Osteocyte (in vitro differentiated cells): ENCODE measurements around the gene PHF21B. TPM values are rescaled to one million over a fixed set of nuclear protein-coding genes. Genes with fewer than 3 reads are reported as not detected.
"Not testable (repeated sequence)": the region's sequence is repeated elsewhere in the genome, so short reads cannot be mapped to it uniquely, and the experiment has no call there.

Source experiments
- DNase-seq: peaks from one replicate; pipeline ENCODE4 v3.0.0; 2021; ENCODE audit warnings: mixed read lengths; ENCODE audit not compliant: unreplicated experiment; ENCODE audit errors: extremely low spot score
- H3K27ac Mint-ChIP-seq: one replicate; pipeline ENCODE4 v1.8.0; 2021; ENCODE audit warnings: mild to moderate bottlenecking, mixed read lengths; ENCODE audit not compliant: unreplicated experiment
- H3K27me3 Mint-ChIP-seq: one replicate; pipeline ENCODE4 v1.8.0; 2021; ENCODE audit warnings: mixed read lengths; ENCODE audit not compliant: unreplicated experiment
- H3K36me3 Mint-ChIP-seq: one replicate; pipeline ENCODE4 v1.8.0; 2021; ENCODE audit warnings: mixed read lengths; ENCODE audit not compliant: unreplicated experiment
- H3K4me1 Mint-ChIP-seq: one replicate; pipeline ENCODE4 v1.8.0; 2021; ENCODE audit warnings: mixed read lengths; ENCODE audit not compliant: unreplicated experiment
- H3K4me3 Mint-ChIP-seq: one replicate; pipeline ENCODE4 v1.8.0; 2021; ENCODE audit warnings: mild to moderate bottlenecking, moderate library complexity, mixed read lengths; ENCODE audit not compliant: unreplicated experiment
- H3K9me3 Mint-ChIP-seq: one replicate; pipeline ENCODE4 v1.8.0; 2021; ENCODE audit warnings: mixed read lengths; ENCODE audit not compliant: unreplicated experiment
- CTCF ChIP-seq: fragments of 200-600 bp; sonication (generic); IDR thresholded peaks from 2 replicates; pipeline ENCODE4 v1.5.0; 2021; ENCODE audit warnings: antibody characterized with exemption, mild to moderate bottlenecking, moderate library complexity
- total RNA-seq: library from RNA; stranded (reverse); gene quantifications from 2 replicates; pipeline ENCODE4 v1.2.1, GENCODE V29; 2021

PHF21B gene
- total RNA-seq, 1 donor from 2014 or later: 0.54 TPM

- H3K4me1 Mint-ChIP-seq: no peaks in the 10 kb centered on the region
- TF ChIP-seq CTCF: no peak
- no peak overlapping the region for H3K4me3 Mint-ChIP-seq
- H3K27me3 Mint-ChIP-seq: peaks cover 4% of the 10 kb centered on the region
- DNase-seq: no peak
- H3K9me3 Mint-ChIP-seq: no peaks in the 10 kb centered on the region
- H3K36me3 Mint-ChIP-seq: no peaks in the 10 kb centered on the region
- no peak overlapping the region for H3K27ac Mint-ChIP-seq
These were observed 83.1 kb downstream of the PHF21B start for GRCh38 chr22:44926491-44927415.

DNA sequence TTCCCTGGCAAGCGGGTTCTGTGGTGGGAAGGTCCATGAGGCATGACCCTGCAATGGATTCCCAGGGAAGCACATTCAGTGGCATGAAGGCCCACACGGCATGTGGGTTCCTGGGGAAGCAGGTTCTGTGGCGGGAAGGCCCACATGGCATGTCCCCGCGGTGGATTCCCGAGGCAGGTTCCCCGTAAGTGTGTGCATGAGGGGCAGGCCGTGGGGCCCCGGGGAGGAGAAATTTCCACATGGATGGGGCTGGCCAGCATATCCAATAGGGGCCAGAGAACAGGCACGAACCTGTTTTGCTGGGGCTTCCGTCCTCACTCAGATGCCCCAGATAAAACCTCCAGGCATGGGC is 83.7 kb downstream of the PHF21B start:
- Mint-ChIP-seq H3K9me3 (no peaks in the 10 kb centered on the region), H3K27me3 (peaks cover 4% of the 10 kb centered on the region), H3K4me3 (no peak overlapping the region), H3K27ac (no peak overlapping the region), H3K4me1 (no peaks in the 10 kb centered on the region), H3K36me3 (no peaks in the 10 kb centered on the region)
- no peak for TF ChIP-seq CTCF
- no peak for DNase-seq

GRCh38 chr22:44925465-44926123 is 84.2 kb downstream of the PHF21B start:
- Mint-ChIP-seq H3K27me3 (peaks cover 4% of the 10 kb centered on the region), H3K27ac (no peak overlapping the region), H3K4me3 (no peak overlapping the region), H3K4me1 (no peaks in the 10 kb centered on the region), H3K36me3 (no peaks in the 10 kb centered on the region), H3K9me3 (no peaks in the 10 kb centered on the region)
- no peak for TF ChIP-seq CTCF
- no peak for DNase-seq

GRCh38 chr22:44924710-44925109 is 85.1 kb downstream of the PHF21B start:
- H3K4me1 Mint-ChIP-seq: no peaks in the 10 kb centered on the region
- H3K4me3 Mint-ChIP-seq: no peak overlapping the region
- no peak for DNase-seq
- no peaks in the 10 kb centered on the region for H3K36me3 Mint-ChIP-seq
- no peaks in the 10 kb centered on the region for H3K9me3 Mint-ChIP-seq
- peaks cover 4% of the 10 kb centered on the region for H3K27me3 Mint-ChIP-seq
- no peak overlapping the region for H3K27ac Mint-ChIP-seq
- TF ChIP-seq CTCF: no peak

DNA sequence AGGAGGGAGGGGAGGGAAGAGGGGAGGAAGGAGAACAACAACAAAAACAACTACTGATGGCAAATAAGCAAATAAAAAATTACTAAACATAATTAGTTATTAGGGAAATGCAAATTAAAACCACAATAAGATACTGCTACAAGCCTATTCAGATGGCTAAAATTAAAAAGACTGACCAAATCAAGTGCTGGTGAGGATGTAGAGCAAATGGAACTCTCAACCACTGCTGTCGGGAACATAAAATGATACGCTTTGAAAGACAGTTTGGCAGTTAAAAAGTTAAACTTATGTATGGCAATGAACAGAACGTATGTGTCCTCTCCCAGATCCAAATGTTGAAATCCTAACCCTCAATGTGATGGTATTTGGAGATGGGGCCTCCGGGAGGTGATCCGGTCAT is 85.7 kb downstream of the PHF21B start:
- peaks cover 4% of the 10 kb centered on the region for H3K27me3 Mint-ChIP-seq
- no peak for DNase-seq
- no peaks in the 10 kb centered on the region for H3K9me3 Mint-ChIP-seq
- no peaks in the 10 kb centered on the region for H3K36me3 Mint-ChIP-seq
- no peak overlapping the region for H3K27ac Mint-ChIP-seq
- H3K4me3 Mint-ChIP-seq: no peak overlapping the region
- H3K4me1 Mint-ChIP-seq: no peaks in the 10 kb centered on the region
- TF ChIP-seq CTCF: no peak

- not testable (repeated sequence) for H3K9me3 Mint-ChIP-seq, DNase-seq, H3K4me1 Mint-ChIP-seq, H3K4me3 Mint-ChIP-seq, H3K36me3 Mint-ChIP-seq, H3K27me3 Mint-ChIP-seq, H3K27ac Mint-ChIP-seq
These were observed 88.0 kb downstream of the PHF21B start for GRCh38 chr22:44921766-44922165.
